Mesodermal cell (in vitro differentiated cells): ENCODE results near the gene ZNF438.
"Not testable (repeated sequence)": the region's sequence is repeated elsewhere in the genome, so short reads cannot be mapped to it uniquely, and the experiment has no call there.

Source experiments
- H3K27ac ChIP-seq: 2 replicates; pipeline ENCODE4 v1.7.0; 2013; ENCODE audit warnings: mild to moderate bottlenecking, low read depth, low read length, moderate library complexity; ENCODE audit not compliant: severe bottlenecking
- H3K36me3 ChIP-seq: 2 replicates; pipeline ENCODE4 v1.7.1; 2013; ENCODE audit warnings: mild to moderate bottlenecking, low read length, moderate library complexity; ENCODE audit not compliant: control insufficient read depth, insufficient read depth
- H3K4me1 ChIP-seq: one replicate; pipeline ENCODE4 v1.7.1; 2013; ENCODE audit warnings: mild to moderate bottlenecking, low read length; ENCODE audit not compliant: insufficient read depth, control insufficient read depth, poor library complexity, severe bottlenecking
- H3K4me3 ChIP-seq: 2 replicates; pipeline ENCODE4 v1.7.0; 2013; ENCODE audit warnings: low read length, control low read depth, mild to moderate bottlenecking; ENCODE audit not compliant: insufficient read depth, poor library complexity, severe bottlenecking; ENCODE audit errors: extremely low read depth
- H3K9me3 ChIP-seq: 2 replicates; pipeline ENCODE4 v1.7.1; 2013; ENCODE audit warnings: mild to moderate bottlenecking, low read length, moderate library complexity; ENCODE audit not compliant: control insufficient read depth
- WGBS, 2 experiments: methylation state at CpG; one replicate each; pipeline ENCODE4 v1.1.5; 2013; ENCODE audit warnings: missing lambda C conversion rate in 2 of 2; ENCODE audit not compliant: insufficient coverage in 2 of 2; 5-methylcytosine and 5-hydroxymethylcytosine counted together

The ZNF438 gene

DNA sequence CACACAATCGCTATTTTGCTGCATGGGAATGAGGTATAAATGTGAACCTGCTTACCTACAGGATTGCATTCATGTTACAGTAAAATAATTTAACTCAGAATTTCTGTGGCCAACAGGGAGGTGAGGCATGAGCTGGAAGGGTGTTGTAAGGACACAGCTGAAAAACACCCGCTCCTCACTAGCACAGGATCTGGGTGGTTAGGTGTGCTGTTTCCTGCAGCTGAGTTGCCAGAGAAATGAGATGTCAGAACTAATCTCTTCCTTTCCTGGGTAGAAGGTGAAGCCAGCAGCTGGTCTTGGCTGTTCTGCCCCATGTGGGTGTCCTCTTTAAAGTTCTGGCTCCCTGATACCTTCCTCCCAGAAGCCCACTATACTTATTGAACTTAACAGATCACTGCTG is 39.0 kb upstream of the ZNF438 start:
- Histone ChIP-seq H3K9me3 (no peaks in the 10 kb centered on the region), H3K36me3 (no peaks in the 10 kb centered on the region), H3K4me3 (no peak overlapping the region), H3K4me1 (peaks cover 19% of the 10 kb centered on the region), H3K27ac (no peak overlapping the region)
- 83% methylated on average over 1 of the region's 2 CpGs; no CpG with 5 or more reads in 1 of the 2 experiments for WGBS, 2 experiments

DNA sequence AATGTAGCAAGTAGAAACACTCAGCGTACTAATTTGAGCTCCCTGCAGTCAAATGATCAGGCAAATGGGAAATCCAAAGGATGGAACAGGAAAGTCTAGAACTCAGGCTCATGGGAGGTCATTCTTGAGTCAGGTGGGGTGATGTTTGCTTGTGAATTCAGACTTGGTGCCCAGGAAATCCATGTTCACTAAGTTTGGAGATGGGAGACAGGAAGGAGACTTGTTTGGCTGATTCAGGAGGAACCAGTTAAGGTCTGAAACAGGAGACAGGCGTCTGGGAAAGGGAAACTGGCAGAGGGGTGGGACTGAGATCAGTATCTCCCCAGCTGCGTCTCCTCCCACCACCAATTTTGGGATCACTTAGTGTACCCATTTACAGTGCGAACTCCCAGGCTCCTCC is 38.4 kb upstream of the ZNF438 start:
- no peak overlapping the region for H3K4me3 ChIP-seq
- H3K9me3 ChIP-seq = no peaks in the 10 kb centered on the region
- H3K27ac ChIP-seq = no peak overlapping the region
- no peaks in the 10 kb centered on the region for H3K36me3 ChIP-seq
- H3K4me1 ChIP-seq = peaks cover 16% of the 10 kb centered on the region
- 79 to 80% methylated on average over 1 to 2 of the region's 4 CpGs for WGBS, 2 experiments

DNA sequence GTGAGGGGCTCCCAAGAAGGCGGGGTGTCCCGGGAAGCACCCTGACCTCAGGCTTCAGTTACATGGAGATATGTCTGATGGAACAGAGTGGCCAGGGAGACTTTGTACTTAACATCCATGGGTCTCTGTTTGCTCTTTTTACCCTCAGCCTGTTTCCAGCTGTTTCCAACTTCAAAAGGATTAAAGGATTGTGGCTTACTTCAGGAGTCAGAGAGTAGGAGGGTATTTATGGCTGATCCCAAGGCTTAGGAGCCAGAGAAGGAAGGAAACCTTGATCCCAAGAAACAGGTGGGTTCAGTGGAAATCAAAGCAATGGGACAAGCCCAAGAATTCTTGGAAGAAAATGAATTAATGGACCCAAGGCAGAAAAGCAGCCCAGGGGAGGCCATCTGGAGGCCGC is 37.7 kb upstream of the ZNF438 start:
- 91 to 100% methylated on average over 2 to 3 of the region's 3 CpGs for WGBS, 2 experiments
- Histone ChIP-seq H3K9me3 (no peaks in the 10 kb centered on the region), H3K4me3 (no peak overlapping the region), H3K4me1 (peaks cover 16% of the 10 kb centered on the region), H3K36me3 (no peaks in the 10 kb centered on the region), H3K27ac (no peak overlapping the region)

DNA sequence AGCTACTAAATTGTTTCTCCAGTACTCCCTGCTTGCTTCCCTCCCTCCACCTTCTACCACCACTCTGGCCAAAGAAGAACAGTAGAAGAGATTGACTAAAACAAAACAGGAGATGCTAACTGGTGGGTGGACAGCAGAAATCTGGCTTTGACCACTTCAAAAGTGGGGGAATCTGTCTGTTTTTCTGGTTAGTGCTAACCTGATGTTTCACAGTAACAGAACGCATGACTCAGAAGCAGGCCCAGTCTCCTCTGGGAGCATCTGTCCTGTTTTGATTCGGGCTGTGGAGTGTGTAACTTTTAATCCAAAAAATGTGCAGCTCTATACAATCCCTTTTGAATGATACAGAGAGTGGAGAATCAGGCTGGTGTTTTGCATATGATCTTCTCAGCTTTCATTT is 32.7 kb upstream of the ZNF438 start:
- peak overlapping the region; percentile 54 for H3K27ac ChIP-seq
- no peaks in the 10 kb centered on the region for H3K9me3 ChIP-seq
- 86 to 100% methylated on average over 1 of the region's 2 CpGs for WGBS, 2 experiments

DNA sequence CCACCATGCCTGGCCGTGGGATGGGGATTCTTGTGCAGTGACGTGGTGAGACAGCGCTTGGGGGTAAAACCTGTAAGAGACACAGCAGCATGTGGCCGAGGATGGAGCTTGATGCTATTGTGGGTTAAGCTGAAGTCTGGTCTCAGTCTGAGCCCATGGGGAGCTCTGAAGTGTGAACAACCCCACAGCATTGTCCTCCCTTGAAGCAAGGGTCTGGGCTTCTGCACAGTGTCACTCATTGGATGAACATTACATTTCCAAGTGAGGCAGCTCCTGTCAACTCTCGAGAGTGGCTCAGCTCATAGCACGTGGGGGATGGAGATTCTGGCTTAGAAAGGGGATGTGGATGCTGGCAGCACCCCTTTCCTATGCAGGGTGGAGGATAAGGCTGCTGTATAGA is 32.2 kb upstream of the ZNF438 start:
- WGBS, 2 experiments = 75 to 83% methylated on average over 6 of the region's 6 CpGs
- H3K4me3 ChIP-seq = no peak overlapping the region
- no peaks in the 10 kb centered on the region for H3K36me3 ChIP-seq
- H3K4me1 ChIP-seq = peaks cover 5% of the 10 kb centered on the region
- no peaks in the 10 kb centered on the region for H3K9me3 ChIP-seq
- peak overlapping the region; percentile 54 for H3K27ac ChIP-seq

More for the DNA sequence above, 32.7 kb upstream of the ZNF438 start:
- Histone ChIP-seq H3K36me3 (no peaks in the 10 kb centered on the region), H3K4me3 (no peak overlapping the region), H3K4me1 (peaks cover 5% of the 10 kb centered on the region)

DNA sequence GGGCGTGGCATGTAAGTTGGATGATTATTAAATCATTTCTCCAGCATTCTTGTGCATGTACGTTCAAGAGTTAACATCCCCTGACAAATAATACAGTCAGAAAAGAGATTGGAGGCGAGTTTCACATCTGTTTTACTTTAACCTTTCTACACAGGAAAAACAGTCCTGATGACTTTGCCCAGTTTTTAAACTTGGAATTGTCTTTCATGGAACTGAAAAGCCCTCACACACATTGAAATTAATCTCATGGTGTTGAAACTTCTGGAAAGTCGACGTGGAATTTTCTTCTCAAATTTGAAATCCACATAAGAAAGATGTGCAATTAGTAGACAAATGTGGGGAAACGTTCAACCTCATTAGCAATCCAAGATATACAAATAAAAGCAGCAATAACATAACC is 31.2 kb upstream of the ZNF438 start:
- no peak overlapping the region for H3K27ac ChIP-seq
- H3K9me3 ChIP-seq = no peaks in the 10 kb centered on the region
- H3K4me1 ChIP-seq = peaks cover 5% of the 10 kb centered on the region
- H3K4me3 ChIP-seq = no peak overlapping the region
- no peaks in the 10 kb centered on the region for H3K36me3 ChIP-seq
- 100% methylated on average over 1 of the region's 6 CpGs; no CpG with 5 or more reads in 1 of the 2 experiments for WGBS, 2 experiments

DNA sequence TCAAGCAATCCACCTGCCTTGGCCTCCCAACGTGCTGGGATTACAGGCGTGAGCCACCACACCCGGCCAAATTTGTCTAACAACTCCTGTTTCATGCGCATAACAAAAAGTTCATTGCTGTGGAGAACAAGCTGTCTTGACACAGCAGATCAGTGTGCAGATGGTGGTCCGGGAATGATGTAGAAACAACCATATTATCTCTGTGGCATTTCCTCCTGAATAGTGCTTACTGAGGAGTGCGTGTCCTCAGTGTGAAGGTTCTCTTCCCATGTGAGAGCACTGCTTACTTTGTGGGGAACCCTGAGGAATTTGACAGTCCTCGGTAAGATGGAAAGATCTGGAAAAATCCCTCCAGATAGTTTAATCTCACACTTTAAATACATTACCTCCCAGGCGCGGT is 30.3 kb upstream of the ZNF438 start:
- no peaks in the 10 kb centered on the region for H3K36me3 ChIP-seq
- H3K4me1 ChIP-seq = peaks cover 5% of the 10 kb centered on the region
- H3K4me3 ChIP-seq = no peak overlapping the region
- H3K27ac ChIP-seq = no peak overlapping the region
- H3K9me3 ChIP-seq = no peaks in the 10 kb centered on the region
- 98 to 100% methylated on average over 6 to 7 of the region's 9 CpGs for WGBS, 2 experiments

DNA sequence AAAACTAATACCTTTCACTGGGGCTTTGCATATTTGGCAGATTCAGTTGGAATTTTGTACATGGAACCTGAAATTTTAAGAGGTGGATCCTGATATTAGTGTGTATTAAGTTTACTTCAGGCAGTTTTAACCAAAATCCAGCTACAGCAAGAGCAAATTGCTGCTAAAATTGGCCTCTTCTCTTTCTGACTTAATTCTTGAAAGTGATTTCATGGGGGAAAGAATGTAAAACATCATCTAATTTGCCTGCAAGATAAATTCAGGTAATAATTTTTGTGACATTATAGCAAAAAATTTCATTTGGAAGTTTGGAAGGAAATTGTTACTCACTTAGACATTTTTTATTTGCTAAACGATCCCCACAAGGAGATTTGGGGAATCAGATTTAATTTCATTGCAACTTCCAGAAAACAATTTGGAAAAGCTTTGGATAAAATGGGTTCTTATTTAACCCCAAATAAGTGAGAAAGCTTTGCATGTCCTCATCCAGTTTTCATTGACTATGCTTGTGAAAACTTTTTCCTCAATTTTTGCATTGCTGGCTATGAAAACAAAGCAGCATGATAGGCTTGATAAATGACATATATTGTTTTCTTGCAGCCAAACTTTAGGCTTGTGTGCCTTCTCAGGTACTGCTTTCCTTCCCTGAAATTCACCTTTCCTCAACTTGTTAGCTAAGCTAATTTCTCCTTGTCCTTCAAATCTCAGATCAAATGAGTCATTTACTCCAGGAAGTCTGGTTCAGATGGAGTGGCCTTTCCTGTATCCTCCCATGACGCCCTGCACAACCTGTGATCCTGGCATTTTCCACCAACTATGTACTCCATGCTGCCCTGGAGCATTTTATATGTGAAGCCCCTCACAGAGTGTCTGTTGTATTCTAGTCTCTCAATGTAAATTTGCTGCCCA is 27.4 kb upstream of the ZNF438 start:
- Histone ChIP-seq H3K4me3 (no peak overlapping the region), H3K4me1 (peaks cover 5% of the 10 kb centered on the region), H3K27ac (no peak overlapping the region), H3K9me3 (no peaks in the 10 kb centered on the region), H3K36me3 (no peaks in the 10 kb centered on the region)
- WGBS, 2 experiments = 92% methylated on average over 2 of the region's 2 CpGs; no CpG with 5 or more reads in 1 of the 2 experiments

DNA sequence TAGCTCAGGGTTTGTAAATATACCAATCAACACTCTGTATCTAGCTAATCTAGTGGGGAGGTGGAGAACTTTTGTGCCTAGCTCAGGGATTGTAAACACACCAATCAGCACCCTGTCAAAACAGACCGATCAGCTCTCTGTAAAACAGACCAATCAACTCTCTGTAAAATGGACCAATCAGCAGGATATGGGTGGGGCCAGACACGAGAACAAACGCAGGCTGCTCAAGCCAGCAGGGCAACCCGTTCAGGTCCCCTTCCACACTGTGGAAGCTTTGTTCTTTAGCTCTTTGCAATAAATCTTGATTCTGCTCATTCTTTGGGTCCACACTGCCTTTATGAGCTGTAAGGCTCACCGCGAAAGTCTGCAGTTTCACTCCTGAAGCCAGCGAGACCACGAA is 25.0 kb upstream of the ZNF438 start:
- not testable (repeated sequence) for H3K4me1 ChIP-seq, H3K9me3 ChIP-seq, H3K36me3 ChIP-seq, H3K4me3 ChIP-seq, H3K27ac ChIP-seq
- WGBS, 2 experiments = 87 to 92% methylated on average over 7 of the region's 8 CpGs

DNA sequence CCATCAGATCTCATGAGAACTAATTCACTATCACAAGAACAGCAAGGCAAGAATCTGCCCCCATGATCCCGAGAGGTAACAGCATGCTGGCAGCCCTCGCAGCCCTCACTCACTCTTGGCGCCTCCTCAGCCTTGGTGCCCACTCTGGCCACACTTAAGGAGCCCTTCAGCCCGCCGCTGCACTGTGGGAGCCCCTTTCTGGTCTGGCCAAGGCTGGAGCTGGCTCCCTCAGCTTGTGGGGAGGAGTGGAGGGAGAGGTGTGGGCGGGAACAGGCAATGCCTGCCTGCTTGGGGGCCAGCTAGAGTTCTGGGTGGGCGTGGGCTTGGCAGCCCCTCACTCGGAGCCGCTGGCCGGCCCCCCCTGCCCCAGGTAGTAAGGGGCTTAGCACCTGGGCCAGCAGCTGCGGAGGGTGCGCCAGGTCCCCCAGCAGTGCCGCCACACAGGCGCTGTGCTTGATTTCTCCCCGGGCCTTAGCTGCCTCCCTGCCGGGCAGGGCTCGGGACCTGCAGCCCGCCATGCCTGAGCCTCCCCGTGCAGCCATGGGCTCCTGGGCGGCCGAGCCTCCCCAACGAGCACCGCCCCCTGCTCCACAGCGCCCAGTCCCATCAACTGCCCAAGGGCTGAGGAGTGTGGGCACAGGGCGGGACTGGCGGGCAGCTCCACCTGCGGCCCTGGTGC is 24.0 kb upstream of the ZNF438 start:
- Histone ChIP-seq H3K27ac (no peak overlapping the region), H3K36me3 (no peaks in the 10 kb centered on the region), H3K9me3 (peaks cover 7% of the 10 kb centered on the region), H3K4me1 (peaks cover 5% of the 10 kb centered on the region), H3K4me3 (no peak overlapping the region)
- WGBS, 2 experiments = 82 to 92% methylated on average over 15 to 21 of the region's 27 CpGs

DNA sequence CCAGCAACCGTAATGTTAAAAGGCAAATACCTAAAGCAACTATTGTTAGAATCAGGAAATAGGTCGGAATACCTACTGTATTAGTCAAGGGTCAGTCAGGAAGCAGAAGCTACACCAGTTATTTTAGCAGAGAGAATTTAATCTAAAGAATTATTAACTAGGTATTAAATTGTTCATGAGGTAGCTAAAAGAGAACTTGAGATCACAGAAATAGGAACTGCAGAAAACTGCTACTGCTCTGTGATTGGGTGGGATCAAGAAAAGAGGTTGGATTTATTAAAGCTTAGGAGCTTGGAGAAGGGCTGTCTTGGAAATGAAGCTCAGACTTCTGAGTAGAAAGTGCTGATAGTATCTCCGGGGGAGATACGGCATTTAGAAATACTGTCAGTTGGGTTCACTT is 20.0 kb upstream of the ZNF438 start:
- no peaks in the 10 kb centered on the region for H3K36me3 ChIP-seq

More for the DNA sequence above, 20.0 kb upstream of the ZNF438 start:
- 83 to 90% methylated on average over 2 of the region's 4 CpGs for WGBS, 2 experiments
- Histone ChIP-seq H3K9me3 (peaks cover 7% of the 10 kb centered on the region), H3K4me1 (peaks cover 5% of the 10 kb centered on the region), H3K4me3 (no peak overlapping the region), H3K27ac (peak overlapping the region; percentile 76)
